Measurements from ENCODE around the gene ANGPT4.

Gene ANGPT4

GRCh38 chr20:916125-916799 lies at the start of gene ANGPT4:
Gene ANGPT4, minus strand, starts transcription at chr20:916334. Its CDS starts 120 bp downstream, at chr20:916214.
- no peak for DNase-seq

GRCh38 chr20:963795-964194 lies 47.7 kb upstream of the ANGPT4 start:
- ATAC-seq, result no peak
- no peak for DNase-seq

More at GRCh38 chr20:916125-916799, at the start of gene ANGPT4:
- no peak for ATAC-seq

- ATAC-seq (no peak), DNase-seq (no peak)
These were observed 46.5 kb upstream of the ANGPT4 start for GRCh38 chr20:962683-963082.

- no peak for ATAC-seq
These were observed 46.1 kb upstream of the ANGPT4 start for GRCh38 chr20:962223-962622.

GRCh38 chr20:961768-962167 lies 45.6 kb upstream of the ANGPT4 start:
- ATAC-seq, result no peak
- DNase-seq, result no peak

More at GRCh38 chr20:962223-962622, 46.1 kb upstream of the ANGPT4 start:
- DNase-seq, result no peak

- ATAC-seq (no peak), DNase-seq (no peak)
These were observed 44.0 kb upstream of the ANGPT4 start for GRCh38 chr20:959996-960615.

- ATAC-seq (no peak), DNase-seq (no peak)
These were observed 43.0 kb upstream of the ANGPT4 start for GRCh38 chr20:958936-959815.

- no peak for DNase-seq
- ATAC-seq, result no peak
These were observed 41.4 kb upstream of the ANGPT4 start for GRCh38 chr20:957544-957943.

GRCh38 chr20:956330-956951 lies 40.3 kb upstream of the ANGPT4 start:
- ATAC-seq, result peak; percentile 81
- peak; percentile 78 for DNase-seq

- DNase-seq (no peak), ATAC-seq (no peak)
These were observed 39.5 kb upstream of the ANGPT4 start for GRCh38 chr20:955656-956055.

- DNase-seq (no peak), ATAC-seq (no peak)
These were observed 39.0 kb upstream of the ANGPT4 start for GRCh38 chr20:955111-955510.

- DNase-seq, result peak; percentile 9
- ATAC-seq, result no peak
These were observed 37.6 kb upstream of the ANGPT4 start for GRCh38 chr20:953742-954141.

GRCh38 chr20:952196-952795 lies 36.2 kb upstream of the ANGPT4 start:
- no peak for ATAC-seq
- no peak for DNase-seq

GRCh38 chr20:951384-952169 lies 35.4 kb upstream of the ANGPT4 start:
- DNase-seq (no peak), ATAC-seq (no peak)

GRCh38 chr20:949717-950116 lies 33.6 kb upstream of the ANGPT4 start:
- no peak for DNase-seq
- no peak for ATAC-seq

GRCh38 chr20:946826-947225 lies 30.7 kb upstream of the ANGPT4 start:
- no peak for DNase-seq
- no peak for ATAC-seq

- ATAC-seq (no peak), DNase-seq (no peak)
These were observed 29.7 kb upstream of the ANGPT4 start for GRCh38 chr20:945841-946240.

GRCh38 chr20:944774-945410 lies 28.8 kb upstream of the ANGPT4 start:
- no peak for DNase-seq
- ATAC-seq, result no peak

GRCh38 chr20:944148-944547 lies 28.0 kb upstream of the ANGPT4 start:
- no peak for DNase-seq

GRCh38 chr20:942611-943010 lies 26.5 kb upstream of the ANGPT4 start:
- no peak for DNase-seq
- ATAC-seq, result no peak

More at GRCh38 chr20:944148-944547, 28.0 kb upstream of the ANGPT4 start:
- ATAC-seq, result no peak

- no peak for ATAC-seq
These were observed 24.8 kb upstream of the ANGPT4 start for GRCh38 chr20:940926-941325.

More at GRCh38 chr20:940926-941325, 24.8 kb upstream of the ANGPT4 start:
- DNase-seq, result no peak

Data from stimulated activated naive CD8-positive, alpha-beta T cell treated with anti-CD3 and anti-CD28 coated beads, Interleukin-15, Interleukin-2, amounts not matched to agents 100 U/mL and 50 U/mL, for 24 hours (primary cell).